ENCODE results near the gene ADAD1.
"Not testable (repeated sequence)": the region's sequence is repeated elsewhere in the genome, so short reads cannot be mapped to it uniquely, and the experiment has no call there.

The ADAD1 gene

DNA sequence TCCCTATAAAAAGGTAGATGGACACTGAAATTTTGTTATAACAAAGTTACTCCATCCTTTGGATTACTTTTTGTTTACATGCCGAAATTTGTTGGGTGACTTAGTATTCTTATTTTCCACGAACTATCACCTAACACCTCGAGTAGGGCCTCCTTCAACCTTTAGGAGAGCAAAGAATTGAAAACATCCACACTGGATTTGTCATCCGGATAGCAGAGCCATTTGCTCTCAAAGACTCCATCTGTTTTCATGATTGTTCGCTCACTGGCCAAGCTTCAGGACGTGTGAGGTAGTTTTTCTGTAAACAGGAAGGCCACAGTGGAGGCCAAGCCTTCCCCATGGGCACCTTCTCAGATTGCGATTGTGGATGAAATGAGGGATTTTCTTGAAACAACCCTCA, at the start of gene ADAD1:
Gene ADAD1, plus strand, starts transcription at position 301 of the 400 bp plus-strand sequence. CDS start 1,059 bp downstream, outside the sequence.
- no peaks in the 10 kb centered on the region for H3K4me1 Mint-ChIP-seq
- H3K36me3 Mint-ChIP-seq = no peaks in the 10 kb centered on the region
- no peak within 1 kb of the TSS for H3K27ac Mint-ChIP-seq
- no peaks in the 10 kb centered on the region for H3K9me3 Mint-ChIP-seq
- no peaks in the 10 kb centered on the region for H3K27me3 Mint-ChIP-seq
- no peak within 1 kb of the TSS for H3K4me3 Mint-ChIP-seq

DNA sequence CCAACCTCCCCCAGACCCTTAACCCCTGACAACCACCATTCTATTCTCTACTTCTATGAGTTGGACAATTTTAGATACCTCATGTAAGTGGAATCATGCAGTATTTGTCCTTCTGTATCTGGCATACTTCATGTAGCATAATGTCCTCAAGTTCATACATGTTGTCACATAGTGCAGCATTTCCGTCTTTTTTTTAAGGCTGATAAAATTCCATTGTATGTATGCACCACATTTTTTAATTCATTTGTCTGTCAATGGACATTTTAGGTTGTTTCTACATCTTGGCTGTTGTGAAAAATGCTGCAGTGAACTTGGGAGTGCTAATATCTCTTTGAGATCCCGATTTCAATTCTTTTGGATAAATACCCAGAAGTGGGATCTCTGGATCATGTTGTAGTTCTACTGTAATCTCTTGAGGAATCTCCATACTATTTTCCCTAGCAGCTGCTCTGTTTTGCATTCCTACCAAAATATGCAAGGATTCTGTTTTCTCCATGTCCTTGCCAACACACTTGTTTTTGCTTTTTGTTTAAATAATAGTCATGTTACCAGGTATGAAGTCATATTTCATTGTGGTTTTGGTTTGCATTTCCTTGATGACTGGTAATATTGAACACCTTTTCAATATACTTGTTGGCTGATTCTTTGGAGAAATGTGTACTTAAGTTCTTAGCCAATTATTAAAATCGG, 48.8 kb upstream of the ADAD1 start:
- Mint-ChIP-seq H3K27me3 (no peaks in the 10 kb centered on the region), H3K4me3 (no peak overlapping the region), H3K27ac (no peak overlapping the region), H3K4me1 (no peaks in the 10 kb centered on the region), H3K9me3 (no peaks in the 10 kb centered on the region), H3K36me3 (peaks cover 16% of the 10 kb centered on the region)

DNA sequence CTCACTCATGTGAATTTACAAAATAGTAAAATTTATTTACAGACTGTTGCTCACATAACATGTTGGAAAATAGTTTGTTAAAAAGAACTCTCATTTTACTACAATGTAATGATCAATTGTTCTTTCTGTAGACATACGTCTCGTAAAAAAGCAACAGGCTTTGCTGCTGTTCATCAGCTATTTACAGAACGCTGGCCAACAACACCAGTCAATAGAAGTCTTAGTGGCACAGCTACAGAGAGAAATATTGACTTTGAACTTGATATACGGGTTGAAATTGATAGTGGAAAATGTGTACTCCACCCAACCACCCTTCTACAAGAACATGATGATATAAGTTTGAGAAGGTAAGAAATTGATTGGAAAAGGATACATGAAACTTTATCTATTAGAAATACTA, 47.6 kb upstream of the ADAD1 start:
- peaks cover 16% of the 10 kb centered on the region for H3K36me3 Mint-ChIP-seq
- no peaks in the 10 kb centered on the region for H3K4me1 Mint-ChIP-seq
- no peaks in the 10 kb centered on the region for H3K9me3 Mint-ChIP-seq
- H3K4me3 Mint-ChIP-seq = no peak overlapping the region
- no peak overlapping the region for H3K27ac Mint-ChIP-seq
- no peaks in the 10 kb centered on the region for H3K27me3 Mint-ChIP-seq

DNA sequence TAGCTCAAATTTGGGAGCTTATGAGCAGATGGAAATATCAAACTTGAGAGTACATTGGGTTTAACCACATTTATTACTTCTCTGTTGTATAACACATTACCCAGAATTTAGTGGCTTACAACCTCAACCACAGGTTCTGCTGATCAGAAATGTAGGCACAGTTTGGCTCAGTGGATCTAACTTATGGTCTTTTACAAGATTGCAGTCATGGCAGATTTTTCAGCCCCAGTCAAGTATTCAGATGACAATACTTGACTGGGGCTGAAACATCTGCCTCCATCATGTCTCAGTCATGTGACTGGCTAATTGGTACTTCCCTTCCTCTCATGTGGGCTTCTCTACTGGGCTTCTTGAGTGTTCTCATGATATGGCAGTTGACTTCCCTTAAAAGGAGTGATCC, 44.0 kb upstream of the ADAD1 start:
- Mint-ChIP-seq H3K27me3 (no peaks in the 10 kb centered on the region), H3K4me3 (no peak overlapping the region), H3K27ac (no peak overlapping the region), H3K36me3 (peaks cover 12% of the 10 kb centered on the region), H3K4me1 (no peaks in the 10 kb centered on the region), H3K9me3 (no peaks in the 10 kb centered on the region)

DNA sequence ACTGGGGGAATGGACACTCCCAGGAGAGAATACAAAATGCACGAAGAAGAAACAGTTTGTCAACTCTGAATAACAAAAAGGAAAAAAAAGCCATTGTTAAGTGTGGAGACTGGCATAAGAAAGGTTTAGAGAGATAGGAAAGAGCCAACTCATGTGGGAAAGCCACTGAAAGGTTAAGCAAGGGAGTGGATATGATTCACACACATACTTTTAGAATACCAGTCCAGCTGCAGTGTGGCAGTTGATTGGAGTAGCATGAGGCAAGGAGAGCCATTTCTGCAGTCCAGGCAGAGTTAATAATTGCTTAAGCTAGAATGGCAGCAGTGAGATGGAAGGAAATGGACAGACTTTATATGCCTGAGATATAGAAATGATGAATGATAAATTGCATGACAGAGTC, 36.9 kb upstream of the ADAD1 start:
- peaks cover 16% of the 10 kb centered on the region for H3K36me3 Mint-ChIP-seq
- no peaks in the 10 kb centered on the region for H3K4me1 Mint-ChIP-seq
- H3K27me3 Mint-ChIP-seq = no peaks in the 10 kb centered on the region
- no peak overlapping the region for H3K4me3 Mint-ChIP-seq
- H3K9me3 Mint-ChIP-seq = no peaks in the 10 kb centered on the region
- no peak overlapping the region for H3K27ac Mint-ChIP-seq

DNA sequence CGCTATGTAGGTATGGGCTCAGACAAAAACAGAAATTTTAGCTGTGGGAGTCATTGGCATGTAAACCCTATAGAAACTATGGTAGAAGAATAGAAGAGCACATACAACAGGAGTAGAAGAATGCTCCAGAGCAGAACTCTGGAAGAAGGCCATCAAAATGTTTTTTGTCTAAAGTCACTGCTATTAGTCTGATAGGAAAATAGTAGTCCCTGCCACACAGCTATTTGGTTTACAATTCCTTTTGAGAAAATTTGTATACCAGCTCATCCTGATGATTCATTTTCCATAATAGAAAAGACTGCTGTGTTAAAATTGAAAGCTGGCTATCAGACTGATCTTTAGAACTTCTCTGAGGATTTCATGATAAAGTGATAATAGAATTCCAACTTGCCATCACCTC, 32.8 kb upstream of the ADAD1 start:
- Mint-ChIP-seq H3K36me3 (peaks cover 33% of the 10 kb centered on the region), H3K4me3 (no peak overlapping the region), H3K4me1 (no peaks in the 10 kb centered on the region), H3K27ac (no peak overlapping the region), H3K27me3 (no peaks in the 10 kb centered on the region), H3K9me3 (no peaks in the 10 kb centered on the region)

DNA sequence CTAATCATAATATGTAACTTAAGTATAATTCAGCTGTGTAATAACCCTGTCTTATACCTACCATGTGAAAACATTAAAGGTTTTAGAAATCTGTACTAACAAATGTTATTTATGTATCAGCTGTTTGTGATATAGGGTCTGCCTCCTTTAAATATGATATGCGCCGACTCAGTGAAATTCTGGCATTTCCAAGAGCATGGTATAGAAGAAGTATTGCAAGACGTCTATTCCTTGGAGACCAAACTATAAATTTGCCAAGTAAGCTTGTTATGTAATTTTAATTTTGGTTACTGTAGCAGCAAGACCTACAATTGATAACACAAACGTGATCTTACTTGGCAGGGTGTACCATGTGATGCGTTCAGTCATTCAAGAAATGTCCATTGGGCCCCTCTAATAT, 32.3 kb upstream of the ADAD1 start:
- Mint-ChIP-seq H3K9me3 (no peaks in the 10 kb centered on the region), H3K27ac (no peak overlapping the region), H3K4me1 (no peaks in the 10 kb centered on the region), H3K36me3 (peaks cover 33% of the 10 kb centered on the region), H3K27me3 (no peaks in the 10 kb centered on the region), H3K4me3 (no peak overlapping the region)

DNA sequence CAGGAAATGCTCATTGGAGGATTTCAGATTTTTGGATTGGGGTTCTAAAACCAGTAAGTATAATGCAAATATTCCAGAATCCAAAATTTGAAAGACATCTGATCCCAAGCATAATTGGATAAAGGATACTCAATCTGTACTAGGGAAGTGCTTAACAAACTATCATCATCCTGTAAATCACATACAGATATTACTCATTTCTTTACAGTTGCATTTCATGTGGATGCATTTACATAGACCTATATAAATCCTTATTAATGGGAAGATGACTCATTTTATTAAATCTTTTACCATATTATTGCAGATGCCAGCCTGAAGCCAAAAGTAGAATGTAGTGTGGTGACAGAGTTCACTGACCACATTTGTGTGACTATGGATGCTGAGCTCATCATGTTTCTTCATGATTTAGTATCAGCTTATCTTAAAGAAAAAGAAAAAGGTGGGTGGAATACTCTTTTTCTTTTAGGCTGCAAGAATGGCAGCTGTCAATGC, 22.4 kb upstream of the ADAD1 start:
- H3K9me3 Mint-ChIP-seq = no peaks in the 10 kb centered on the region
- no peak overlapping the region for H3K4me3 Mint-ChIP-seq
- H3K27me3 Mint-ChIP-seq = no peaks in the 10 kb centered on the region
- no peak overlapping the region for H3K27ac Mint-ChIP-seq
- peaks cover 22% of the 10 kb centered on the region for H3K36me3 Mint-ChIP-seq
- no peaks in the 10 kb centered on the region for H3K4me1 Mint-ChIP-seq

DNA sequence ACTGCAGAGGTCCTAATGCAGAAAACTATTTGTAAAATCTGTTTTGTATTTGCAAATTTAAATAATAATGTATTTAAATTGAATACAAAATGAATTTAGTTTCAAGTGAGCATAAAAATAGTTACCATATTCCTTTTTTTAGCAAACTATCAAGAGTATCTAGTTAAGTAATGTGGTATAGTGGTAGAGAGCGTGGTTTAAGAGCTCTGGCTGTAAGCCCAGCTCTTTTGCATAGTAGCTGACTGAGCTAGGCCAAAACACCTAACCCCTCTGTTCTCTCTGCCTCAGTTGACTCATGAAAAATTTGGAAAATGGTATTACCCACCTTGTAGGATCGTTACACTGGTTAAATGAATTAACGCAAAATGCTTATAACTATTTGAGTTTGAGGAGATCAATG, 18.1 kb upstream of the ADAD1 start:
- Mint-ChIP-seq H3K9me3 (no peaks in the 10 kb centered on the region), H3K4me1 (no peaks in the 10 kb centered on the region), H3K27ac (no peak overlapping the region), H3K4me3 (no peak overlapping the region), H3K27me3 (no peaks in the 10 kb centered on the region), H3K36me3 (peaks cover 23% of the 10 kb centered on the region)

DNA sequence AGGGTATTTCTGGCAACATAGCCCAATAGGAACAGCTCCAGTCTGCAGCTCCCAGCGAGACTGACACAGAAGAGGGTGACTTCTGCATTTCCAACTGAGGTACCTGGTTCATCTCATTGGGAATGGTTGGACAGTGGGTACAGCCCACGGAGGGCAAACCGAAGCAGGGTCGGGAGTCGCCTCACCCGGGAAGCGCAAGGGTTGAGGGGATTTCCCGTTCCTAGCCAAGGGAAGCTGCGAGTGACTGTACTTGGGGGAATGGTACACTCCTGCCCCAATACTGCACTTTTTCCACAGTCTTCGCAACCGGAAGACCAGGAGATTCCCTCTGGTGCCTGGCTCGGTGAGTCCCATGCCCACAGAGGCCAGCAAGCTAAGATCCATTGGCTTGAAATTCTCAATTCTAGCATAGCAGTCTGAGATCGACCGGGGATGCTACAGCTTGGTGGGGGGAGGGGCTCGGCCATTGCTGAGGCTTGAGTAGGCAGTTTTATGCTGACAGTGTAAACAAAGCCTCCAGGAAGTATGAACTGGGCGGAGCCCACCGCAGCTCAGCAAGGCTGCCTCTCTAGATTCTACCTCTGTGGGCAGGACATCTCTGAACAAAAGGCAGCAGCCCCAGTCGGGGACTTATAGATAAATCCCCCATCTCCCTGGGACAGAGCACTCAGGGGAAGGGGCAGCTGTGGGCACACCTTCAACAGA, 14.0 kb upstream of the ADAD1 start:
- Mint-ChIP-seq H3K27me3 (no peaks in the 10 kb centered on the region), H3K27ac (no peak overlapping the region), H3K36me3 (peaks cover 18% of the 10 kb centered on the region), H3K9me3 (peaks cover 8% of the 10 kb centered on the region), H3K4me3 (no peak overlapping the region), H3K4me1 (no peaks in the 10 kb centered on the region)

DNA sequence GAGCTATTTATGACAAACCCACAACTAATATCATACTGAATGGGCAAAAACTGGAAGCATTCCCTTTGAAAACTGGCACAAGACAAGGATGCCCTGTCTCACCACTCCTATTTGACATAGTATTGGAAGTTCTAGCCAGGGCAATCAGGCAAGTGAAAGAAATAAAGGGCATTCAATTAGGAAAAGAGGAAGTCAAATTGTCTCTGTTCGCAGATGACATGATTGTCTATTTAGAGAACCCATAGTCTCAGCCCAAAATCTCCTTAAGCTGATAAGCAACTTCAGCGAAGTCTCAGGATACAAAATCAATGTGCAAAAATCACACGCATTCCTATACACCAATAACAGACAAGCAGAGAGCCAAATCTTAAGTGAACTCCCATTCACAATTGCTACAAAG, 10.0 kb upstream of the ADAD1 start:
- H3K36me3 Mint-ChIP-seq, H3K27me3 Mint-ChIP-seq, H3K9me3 Mint-ChIP-seq, H3K27ac Mint-ChIP-seq, H3K4me1 Mint-ChIP-seq, H3K4me3 Mint-ChIP-seq: not testable (repeated sequence)

DNA sequence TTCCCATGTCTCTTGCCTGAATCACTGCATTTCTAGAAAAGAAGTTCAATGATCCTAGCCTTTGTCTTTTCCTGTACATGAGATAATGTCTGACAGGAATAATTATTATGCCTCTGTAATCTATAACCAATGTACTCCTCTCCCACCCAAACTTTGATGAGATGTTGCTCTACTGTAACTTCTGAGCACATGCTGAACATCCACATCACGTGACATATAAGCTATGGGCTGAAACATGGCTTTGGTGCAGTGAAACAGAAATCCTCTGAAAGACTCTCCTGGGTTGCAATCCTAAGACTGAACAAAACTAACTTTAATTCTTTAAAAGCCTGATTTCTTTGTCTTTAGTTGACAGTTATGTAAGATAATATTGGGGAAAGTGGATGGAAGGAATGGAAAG, 1.5 kb upstream of the ADAD1 start:
- H3K27ac Mint-ChIP-seq = no peak overlapping the region
- H3K4me1 Mint-ChIP-seq = no peaks in the 10 kb centered on the region
- no peaks in the 10 kb centered on the region for H3K27me3 Mint-ChIP-seq
- H3K9me3 Mint-ChIP-seq = no peaks in the 10 kb centered on the region
- H3K4me3 Mint-ChIP-seq = no peak overlapping the region
- H3K36me3 Mint-ChIP-seq = no peaks in the 10 kb centered on the region

DNA sequence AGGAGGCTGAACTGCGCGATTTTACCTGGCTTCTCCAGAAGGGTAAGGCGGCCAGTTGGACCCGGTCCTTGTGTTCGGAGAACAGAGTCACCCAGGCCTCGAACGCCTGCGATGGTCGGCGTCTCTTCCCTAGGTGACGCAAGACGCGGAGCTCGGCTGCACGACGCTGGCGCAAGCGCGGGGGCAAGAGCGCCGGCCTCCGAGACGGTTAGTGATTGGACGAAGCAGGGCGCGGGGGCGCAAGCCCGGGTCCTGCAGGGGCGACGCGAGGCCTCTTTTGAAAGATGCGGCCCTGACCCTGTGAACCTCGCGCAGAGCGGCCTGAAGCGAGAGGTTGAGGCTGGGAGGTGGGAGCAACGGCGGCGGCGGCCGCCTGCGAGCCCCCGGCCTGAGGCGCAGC, 428 bp downstream of the ADAD1 start:
- no peaks in the 10 kb centered on the region for H3K36me3 Mint-ChIP-seq
- H3K4me3 Mint-ChIP-seq = no peak overlapping the region
- no peaks in the 10 kb centered on the region for H3K4me1 Mint-ChIP-seq
- H3K9me3 Mint-ChIP-seq = no peaks in the 10 kb centered on the region
- no peaks in the 10 kb centered on the region for H3K27me3 Mint-ChIP-seq
- H3K27ac Mint-ChIP-seq = no peak overlapping the region

DNA sequence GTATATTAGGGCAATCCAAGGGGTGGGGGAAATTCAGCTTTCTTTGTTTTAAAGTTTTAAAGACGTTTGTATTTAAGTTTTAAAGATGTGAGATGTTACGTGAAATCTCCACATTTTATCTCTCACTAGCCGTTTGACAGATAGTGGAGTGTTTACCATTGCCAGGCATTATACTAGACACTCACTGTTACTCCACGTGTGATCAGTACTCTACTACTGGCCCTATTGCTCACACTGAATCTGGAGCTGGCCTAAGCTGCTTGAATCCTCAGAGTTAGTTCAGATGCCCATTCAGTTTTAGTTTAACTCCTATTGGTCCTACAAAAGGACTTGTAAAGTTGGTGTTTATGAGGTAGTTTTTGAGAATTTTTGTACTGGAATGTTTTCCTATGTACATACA, 4.5 kb downstream of the ADAD1 start:
- Mint-ChIP-seq H3K4me3 (no peak overlapping the region), H3K4me1 (no peaks in the 10 kb centered on the region), H3K27me3 (no peaks in the 10 kb centered on the region), H3K27ac (no peak overlapping the region), H3K9me3 (no peaks in the 10 kb centered on the region), H3K36me3 (peaks cover 3% of the 10 kb centered on the region)

DNA sequence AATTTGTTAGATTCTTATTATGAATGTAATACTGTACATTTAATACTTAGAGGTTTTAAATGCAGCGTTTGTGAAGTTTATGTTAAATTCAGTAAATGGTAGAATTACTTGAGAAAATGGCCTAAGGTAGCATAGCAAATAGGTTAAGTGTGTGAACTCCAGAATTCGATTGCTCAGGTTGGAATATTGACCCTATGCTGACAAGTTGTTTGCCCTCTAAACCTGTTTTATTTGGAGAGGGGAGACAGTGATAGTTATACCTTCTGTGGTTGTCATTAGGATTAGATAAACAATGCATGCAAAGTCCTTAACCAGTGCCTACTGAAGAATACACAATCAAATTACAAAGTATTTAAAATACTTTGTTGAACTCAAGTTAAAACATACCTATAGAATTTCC, 5.4 kb downstream of the ADAD1 start:
- Mint-ChIP-seq H3K27me3 (no peaks in the 10 kb centered on the region), H3K4me1 (no peaks in the 10 kb centered on the region), H3K4me3 (no peak overlapping the region), H3K9me3 (peaks cover 4% of the 10 kb centered on the region), H3K36me3 (peaks cover 8% of the 10 kb centered on the region), H3K27ac (no peak overlapping the region)

DNA sequence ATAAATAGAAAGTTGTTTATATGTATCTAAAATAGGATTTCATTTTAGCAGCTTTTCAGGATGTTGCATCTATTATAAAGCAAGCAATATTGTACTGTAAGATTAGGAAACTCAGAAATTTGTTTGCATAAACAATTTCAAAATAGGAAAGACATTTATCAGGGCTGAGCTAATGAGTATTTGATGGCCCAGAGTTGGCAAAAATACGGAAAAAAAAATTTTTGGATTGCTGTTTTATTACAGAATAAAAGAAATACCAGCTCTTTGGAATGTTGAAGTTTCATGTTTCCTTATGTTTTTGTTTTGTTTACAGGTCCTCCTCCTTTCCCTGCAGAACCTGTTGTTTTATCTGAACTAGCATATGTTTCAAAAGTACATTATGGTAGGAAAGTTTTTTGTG, 14.5 kb downstream of the ADAD1 start:
- Mint-ChIP-seq H3K27ac (no peak overlapping the region), H3K4me1 (no peaks in the 10 kb centered on the region), H3K27me3 (peaks cover 1% of the 10 kb centered on the region), H3K4me3 (no peak overlapping the region), H3K9me3 (peaks cover 9% of the 10 kb centered on the region), H3K36me3 (peaks cover 6% of the 10 kb centered on the region)

DNA sequence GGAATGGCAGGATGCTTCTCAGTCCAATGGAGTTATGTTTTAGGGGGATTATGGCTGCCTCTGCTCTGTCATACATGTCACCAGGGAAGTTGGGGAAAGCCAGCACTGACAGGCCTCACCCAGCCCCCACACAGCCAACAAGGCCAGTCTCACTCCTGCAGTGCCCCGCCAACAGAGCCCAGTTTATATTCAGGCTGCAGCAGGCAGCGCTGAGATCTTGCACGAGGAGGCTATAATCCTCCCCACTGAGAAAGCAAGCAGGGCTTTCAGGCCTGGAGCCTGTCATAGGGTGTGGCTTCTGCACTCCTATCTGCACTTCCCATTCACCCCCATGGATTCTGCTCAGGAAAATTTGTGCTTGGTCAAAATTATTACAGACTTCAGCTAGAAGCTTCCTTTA, 25.1 kb downstream of the ADAD1 start:
- no peaks in the 10 kb centered on the region for H3K4me1 Mint-ChIP-seq
- H3K27ac Mint-ChIP-seq = no peak overlapping the region
- no peaks in the 10 kb centered on the region for H3K27me3 Mint-ChIP-seq
- H3K9me3 Mint-ChIP-seq = no peaks in the 10 kb centered on the region
- H3K36me3 Mint-ChIP-seq = no peaks in the 10 kb centered on the region
- no peak overlapping the region for H3K4me3 Mint-ChIP-seq
